NOMO-1 treated with DMSO at 0.1 percent for 48 hours (cell line): Measurements from ENCODE around the gene FAM240A.
A peak's percentile ranks its signal among the peaks of the same experiment; 100 is the strongest.
"Not testable (repeated sequence)": the region's sequence is repeated elsewhere in the genome, so short reads cannot be mapped to it uniquely, and the experiment has no call there.

Experiments
- DNase-seq: peaks from one replicate; lab custom pipeline; 2025; ENCODE audit not compliant: unreplicated experiment; lab: John Stamatoyannopoulos, UW

Gene FAM240A

DNA sequence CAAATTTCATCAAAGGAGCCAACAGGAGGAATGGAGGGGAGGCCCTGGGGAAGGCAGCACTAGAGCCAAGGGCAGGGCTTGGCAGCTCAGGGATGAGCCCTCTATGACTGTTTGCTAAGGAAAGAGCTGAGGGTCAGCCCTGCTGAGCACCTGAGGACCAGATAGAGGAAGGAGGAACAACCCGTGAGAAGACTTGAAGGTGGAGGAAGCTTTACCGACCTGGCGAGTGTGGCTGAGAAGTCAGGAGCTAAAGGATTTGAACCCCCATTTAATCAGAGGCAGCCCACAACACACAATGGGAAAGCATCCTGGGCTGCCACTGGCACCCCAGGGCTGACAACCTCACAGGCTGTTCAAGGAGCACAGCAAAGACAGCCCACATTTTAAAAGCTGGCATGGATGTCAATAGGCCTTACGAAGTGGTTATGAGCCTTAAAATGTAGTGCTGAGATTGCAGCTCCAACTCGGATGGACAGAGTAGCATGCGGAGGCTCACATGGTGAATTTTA is 25.5 kb upstream of the FAM240A start:
- no peak for DNase-seq

DNA sequence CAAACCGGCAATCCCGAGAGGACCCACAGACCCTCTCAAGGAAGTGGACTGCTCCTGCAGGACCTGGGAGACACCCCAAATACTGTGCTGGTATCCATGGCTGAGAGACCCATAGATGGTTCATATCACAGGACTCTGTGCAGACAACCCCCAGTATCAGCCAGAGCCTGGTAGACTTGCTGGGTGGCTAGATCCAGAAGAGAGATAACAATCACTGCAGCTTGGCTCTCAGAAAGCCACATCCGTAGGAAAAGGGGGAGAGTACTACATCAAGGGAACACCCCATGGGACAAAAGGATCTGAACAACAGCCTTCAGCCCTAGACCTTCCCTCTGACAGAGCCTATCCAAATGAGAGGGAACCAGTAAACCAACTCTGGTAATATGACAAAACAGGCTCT is 25.1 kb upstream of the FAM240A start:
- DNase-seq = not testable (repeated sequence)

DNA sequence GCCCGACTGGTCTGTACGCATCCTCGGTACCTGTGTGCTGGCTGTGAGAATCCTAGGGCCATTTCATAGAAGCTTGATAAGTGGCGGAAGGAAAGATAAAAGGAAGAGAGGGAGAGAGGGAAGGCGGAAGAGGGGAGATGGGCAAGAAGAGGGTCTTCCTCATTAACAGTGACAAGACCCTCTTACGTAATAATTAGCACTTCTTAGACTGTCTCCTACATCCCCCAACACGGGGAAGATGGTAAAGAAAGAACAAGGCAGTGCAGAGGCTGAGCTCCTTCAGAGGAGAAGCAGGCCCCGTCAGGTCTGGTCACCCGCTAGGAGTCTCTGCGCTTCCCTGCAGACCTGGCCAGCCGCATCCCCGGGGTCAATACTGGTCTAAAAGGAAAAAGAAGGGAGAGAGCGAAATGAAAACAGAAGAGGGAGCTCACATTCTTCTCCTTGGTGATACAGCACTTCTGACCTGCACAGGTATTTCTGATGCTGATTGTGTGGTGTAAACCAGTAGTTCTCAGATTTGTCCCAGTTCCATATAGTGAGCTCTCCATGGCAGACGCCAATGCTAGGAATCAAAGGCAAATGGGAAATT is 19.0 kb upstream of the FAM240A start:
- DNase-seq = no peak

DNA sequence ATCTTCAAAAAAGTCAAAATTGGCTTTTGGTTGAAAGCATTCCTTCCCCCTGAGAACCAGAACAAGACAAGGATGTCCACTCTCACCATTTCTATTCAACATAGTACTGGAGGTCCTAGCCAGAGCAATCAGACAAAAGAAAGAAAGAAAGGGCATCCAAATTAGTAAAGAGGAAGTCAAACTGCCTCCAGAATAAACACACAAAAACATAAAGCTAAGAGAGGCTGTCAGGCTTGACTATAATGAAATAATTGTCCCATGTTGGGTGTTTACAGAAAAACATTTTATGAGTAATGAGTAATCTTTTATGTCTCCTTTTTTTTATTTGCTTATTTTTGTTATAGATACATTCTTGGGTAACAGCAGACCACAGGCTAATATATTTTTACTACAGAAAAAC is 18.3 kb upstream of the FAM240A start:
- DNase-seq = no peak

DNA sequence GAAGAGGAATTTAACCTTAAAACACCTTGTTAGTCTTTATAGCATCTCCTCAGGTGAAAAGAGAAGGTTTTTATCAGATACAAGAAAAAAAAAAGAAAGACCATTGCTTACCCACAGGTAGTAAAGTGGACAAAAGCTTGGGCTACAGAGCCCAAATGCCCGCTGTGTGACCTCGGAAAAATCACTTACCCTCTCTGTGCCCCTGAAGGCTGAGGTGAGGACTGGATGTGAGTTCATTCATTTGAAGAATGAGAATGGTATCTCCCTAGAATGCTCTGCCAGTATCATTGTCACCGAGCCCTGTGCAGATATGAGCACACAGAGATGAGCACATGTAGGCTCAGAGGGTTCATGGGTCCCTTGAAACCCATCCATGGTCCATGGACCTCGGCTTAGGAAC is 17.6 kb upstream of the FAM240A start:
- no peak for DNase-seq

DNA sequence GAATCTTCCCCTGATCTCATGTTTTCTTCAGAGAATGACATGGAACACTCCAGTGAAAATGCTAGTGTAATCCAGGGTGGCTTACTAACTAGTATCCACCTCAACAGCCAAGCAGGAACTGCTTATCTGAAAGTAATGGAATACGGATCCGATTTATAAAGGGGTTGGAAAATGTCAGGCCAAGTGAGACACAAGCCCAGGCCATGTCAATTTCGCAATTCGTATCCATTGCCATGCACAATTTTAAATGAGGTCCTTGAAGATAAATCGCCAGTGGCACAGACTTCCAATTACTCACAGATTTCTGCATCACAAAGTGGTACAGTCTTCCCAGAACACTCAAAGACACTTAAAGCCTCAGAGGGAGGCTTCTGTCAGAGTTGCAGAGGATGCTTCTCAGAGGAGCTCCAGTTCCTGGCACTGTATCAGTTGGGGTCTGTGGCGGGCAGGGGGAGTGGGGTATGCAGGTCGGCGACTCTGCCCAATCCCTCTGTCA is 16.5 kb upstream of the FAM240A start:
- no peak for DNase-seq

DNA sequence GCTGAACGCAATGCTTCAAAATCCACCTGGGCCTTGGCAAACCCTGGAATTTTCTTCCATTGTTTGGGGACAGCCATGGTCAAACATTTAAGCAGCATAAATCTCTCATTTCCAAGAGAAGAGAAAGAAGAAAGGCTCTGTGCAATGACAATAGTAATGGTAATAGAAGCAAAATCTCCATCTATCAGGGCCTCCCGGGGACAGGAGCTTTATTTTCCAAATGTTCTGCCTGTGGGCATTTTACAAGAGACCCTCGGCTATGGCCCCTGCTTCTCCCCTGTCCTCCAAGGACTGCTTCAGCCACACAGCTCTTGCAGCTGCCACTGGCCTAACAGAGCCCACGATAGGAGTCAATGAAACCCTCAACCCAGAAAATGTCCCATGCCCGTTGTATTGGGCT is 12.7 kb upstream of the FAM240A start:
- no peak for DNase-seq

DNA sequence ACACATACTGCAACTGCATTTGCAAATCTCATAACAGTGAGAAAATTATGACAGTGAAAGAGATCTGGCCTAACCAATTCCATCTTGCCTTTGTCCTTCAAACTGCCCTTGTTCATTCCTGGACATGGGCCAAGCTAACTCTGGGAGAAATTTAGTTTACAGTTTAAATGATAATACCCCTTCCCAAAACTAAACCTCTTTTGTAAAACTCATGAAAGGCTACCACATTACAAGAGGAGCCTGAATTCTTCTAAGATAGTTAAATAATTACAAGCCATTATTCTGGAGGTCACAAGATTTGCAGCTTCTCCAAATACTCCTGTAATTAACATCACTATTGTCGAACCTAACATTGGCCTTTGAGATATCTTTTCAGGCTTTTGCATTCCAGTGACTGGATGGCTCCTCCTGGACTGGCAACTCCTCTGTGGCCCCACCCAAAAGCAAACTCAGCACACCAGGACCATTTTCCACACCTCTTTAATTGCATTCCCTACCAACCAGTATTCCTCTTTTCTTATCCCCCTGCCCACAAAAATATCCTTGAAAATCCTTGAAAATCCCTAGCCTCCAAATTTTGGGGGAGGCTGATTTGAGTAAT is 8.8 kb upstream of the FAM240A start:
- no peak for DNase-seq

DNA sequence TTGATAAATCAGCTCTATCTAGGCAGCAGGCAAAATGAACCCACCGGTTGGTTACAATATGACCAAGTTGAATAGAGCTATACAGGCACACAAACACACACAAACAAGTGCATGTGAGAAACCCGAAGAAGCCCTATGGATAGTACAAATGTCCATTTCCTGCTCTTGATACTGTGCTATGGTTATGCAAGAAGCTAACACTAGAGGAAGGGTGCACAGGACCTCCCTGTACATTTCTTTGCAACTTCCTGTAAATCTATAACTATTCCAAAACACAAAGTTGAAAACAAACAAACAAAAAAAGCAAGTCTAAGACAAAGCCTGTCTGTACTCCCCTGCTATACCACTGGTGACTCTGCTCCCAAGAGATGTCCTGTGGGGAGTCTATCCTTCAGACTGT is 8.2 kb upstream of the FAM240A start:
- DNase-seq = peak; percentile 24

DNA sequence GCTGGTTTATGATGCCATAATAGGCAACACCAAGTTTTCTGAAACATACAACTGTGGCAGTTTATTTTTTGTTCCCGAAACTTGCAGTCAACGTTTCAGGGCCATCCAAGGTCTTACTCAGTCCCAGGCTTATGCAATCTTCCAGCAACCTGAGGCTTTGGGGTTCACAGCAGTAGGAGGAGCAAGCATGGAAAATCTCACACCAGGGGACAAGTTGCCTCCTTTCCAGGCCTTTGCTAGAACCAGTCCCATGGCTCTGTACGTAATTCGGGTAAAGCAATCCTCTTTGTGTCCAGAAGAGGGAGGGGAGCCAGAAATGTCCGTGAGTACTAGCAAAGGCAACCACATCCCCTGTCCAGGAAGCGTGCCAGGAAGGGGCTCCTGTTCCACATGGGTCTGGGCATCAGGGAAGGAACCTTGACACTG is 4.7 kb upstream of the FAM240A start:
- DNase-seq = no peak

DNA sequence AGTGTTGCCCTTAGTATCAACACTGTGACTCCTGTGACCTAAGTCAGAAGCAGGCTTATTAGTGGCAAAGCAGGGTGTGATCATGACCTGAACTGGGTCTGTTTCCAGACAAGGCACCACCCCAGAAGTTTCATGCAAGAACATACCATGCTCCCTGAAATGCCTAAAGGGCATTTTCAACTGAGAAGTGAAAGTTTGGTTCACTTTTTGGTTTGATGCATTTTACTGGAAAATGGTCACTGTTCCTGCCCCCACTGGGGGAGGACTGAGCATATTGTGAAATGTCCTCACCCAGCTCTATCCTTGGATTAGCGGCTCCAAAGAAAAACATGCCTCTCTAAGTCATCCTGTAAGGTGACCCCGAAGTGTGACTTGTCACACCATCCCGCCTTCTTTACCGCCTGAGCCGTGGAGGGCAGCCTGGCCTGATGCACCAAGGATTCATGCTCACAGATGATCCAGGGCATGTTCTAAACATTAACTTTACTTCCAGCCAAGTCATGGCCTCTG is 3.1 kb upstream of the FAM240A start:
- no peak for DNase-seq

DNA sequence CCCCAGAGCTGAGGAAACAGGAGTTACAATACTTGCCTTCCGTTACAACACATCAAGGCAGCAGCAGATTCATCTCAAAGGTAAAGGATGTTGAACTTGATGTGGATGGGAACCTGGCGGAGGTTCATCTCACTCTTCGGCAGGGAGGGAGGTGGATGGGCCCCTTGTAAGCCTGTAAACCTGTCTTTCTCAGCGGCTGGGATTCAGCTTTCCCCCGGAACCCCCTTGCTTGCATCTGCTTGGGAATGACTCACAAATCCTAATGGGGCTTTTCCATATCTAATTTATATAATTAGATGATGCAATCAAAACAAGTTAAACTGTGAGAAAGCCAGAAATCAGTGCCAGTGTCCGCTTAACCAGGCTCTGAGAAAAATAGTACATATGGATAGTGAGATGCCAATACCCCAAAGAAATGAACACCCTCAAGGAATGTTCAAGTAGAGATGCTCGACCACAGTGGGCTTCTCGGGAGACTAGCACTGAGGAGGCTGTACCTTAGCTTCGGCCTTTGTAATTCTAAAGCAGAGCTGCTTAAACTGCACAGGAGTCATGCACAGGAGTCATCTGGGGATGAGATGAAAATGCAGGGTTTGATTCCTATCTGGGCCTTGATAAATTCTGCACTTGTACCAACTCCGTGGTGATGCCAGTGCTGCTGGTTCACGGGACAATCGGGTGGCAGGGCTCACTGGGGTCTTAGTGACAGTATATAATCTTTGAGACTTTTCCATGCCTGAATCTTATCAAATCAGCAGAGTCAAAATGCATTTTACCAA is 2.2 kb upstream of the FAM240A start:
- no peak for DNase-seq

DNA sequence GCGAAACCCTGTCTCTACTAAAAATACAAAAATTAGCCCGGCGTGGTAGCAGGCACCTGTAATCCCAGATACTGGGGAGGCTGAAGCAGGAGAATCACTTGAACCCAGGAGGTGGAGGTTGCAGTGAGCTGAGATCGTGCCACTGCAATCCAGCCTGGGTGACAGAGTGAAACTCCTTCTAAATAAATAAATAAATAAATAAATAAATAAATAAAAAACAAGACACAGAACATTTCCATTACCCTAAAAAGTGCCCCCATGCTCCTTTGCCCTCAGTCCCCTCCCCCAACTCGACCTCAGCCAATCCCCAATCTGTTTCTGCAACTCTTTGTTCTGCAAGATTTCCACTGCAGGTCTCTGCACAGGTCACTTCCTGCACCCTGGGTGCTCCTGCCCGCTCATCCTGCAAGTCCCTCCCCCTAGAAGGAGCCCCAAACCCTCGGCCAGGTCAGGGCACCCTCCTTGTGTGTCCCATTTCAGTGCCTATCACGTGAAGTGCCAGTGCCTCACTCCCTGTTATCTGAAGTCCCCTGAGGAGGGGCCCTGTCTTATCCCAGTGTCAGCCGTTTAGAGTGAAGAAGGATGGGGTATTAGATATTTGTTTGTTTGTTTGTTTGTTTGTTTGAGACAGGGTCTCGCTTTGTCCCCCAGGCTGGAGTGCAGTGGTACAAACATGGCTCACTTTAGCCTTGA is 1.1 kb downstream of the FAM240A start:
- no peak for DNase-seq

DNA sequence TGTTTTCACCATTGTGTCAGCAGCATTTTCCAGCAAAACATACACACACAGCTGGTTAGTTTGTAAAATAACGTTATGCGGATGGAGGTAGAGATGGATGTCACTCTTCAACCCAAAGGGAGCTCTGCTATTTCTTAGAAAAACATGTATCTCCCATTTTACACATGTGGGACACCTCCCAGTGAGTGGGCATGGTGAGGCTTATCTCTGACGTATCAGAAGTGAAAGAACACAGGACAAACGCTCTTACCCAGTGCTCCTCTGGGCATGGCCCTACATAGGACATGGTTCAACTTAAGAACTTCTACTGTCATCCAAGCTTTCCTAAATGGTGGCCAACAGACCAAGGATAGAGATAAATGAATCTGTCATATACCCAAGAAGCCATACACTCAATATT is 2.1 kb downstream of the FAM240A start:
- no peak for DNase-seq

DNA sequence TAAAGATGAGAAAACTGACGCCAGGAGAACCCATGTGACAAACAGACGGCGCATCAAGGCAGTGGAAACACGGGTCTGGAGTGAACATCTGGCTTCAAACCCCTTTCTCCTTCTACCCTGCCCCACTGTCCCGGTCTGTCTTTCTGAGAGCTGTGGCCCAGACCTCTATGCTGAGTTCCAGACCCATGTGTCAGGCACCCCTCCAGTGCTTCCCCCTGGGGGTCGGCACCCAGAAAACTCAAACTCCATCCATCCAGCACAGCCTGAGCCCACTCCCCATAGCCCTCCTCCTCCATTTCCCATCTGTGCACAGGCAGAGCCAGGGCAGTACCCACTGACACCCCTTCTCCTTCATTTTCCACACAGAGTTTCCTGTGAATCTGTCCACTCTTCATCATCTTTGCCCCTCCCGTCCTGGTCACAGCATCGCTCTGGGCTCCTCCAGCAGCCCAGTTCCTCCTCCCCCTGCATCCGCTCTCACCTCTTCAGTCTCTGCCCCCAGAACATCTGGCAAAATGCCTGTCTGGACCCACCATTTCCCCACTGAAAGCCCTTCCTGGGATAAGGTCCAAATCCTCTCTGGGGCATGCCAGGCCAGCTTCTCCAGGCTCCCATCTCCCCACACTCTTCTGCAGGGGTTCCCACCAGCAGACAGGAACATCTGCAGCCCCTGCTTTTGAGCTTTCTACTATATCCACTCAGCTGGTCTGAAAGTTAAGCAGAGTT is 2.9 kb downstream of the FAM240A start:
- no peak for DNase-seq

DNA sequence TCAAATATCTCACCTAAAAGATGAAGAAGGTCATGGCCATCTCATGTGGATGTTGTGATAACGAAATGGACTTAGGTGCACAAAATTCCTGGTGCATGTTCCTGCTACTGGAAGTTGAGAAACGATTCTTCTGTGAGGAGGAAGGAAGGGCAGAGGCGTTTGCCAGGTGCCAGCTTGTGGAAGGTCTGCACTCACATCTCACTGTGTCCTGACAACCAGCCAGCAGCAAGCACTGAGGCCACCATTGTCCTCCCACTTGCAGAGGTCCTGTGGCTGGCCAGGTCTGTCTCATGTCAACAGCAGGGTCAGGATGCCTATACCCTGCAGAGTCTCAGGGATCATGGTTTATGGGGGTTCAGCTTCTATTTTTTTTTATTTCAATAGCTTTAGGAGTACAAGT is 3.7 kb downstream of the FAM240A start:
- DNase-seq = no peak

DNA sequence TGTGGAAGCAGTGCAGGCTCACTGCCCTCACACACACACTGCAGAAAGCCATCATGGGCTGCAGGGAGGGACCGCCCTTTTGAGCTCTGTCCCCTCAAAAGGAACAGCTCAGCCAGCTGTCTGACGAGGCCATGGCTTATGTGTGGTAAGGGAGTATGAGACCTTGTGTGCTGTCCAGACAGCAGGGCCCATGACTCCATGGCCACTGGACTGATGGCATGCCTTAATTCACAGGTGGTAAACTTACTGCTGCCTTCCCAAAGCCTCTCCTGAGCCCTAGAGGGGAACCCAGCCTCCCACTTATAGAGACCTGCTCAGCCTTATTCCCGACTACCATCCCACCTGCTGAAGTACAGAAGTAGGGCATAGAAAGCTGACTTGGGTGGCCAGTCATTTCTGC is 5.6 kb downstream of the FAM240A start:
- no peak for DNase-seq

DNA sequence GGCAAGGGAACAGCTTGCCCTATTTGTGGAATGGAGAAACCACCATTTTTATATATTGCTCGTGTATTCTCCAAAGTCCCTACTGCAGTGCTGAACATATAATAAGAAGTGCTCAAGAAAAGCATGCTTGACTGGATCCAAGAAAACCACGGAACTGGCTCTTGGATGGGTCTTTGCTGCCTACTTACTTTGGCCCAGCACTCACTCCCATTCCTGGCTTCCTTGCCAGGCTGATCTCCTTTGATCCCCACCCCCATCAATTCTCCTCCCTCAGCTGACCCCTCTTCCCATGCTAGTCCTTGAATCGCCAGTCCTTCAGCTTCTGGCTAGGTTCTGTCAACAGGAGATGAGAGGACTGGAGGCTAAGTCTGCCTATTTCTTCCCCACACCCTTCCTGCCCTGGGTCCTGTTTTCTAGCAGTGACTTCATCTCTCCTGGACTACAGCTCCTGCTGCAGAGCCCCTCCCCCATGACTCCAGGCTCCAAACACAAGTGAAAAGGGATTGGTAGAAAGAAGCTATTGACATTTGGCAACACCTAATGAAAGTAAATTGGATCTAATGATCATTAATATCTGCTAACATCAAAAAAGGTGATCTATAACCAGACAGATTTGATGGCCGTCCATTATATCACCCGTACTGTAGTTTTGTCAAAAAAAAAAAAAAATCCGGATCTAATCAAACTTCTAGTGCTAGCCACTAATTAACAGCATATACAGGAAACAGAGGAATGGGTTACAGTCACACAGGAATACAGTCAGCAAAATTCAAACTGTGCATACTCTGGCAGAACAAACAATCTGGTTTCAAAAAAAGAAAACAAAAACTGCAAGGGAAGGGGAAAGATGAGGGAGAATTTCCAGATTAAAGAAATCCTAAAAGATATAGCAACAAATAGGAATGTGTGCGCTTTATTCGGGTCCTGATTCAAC is 7.8 kb downstream of the FAM240A start:
- no peak for DNase-seq

DNA sequence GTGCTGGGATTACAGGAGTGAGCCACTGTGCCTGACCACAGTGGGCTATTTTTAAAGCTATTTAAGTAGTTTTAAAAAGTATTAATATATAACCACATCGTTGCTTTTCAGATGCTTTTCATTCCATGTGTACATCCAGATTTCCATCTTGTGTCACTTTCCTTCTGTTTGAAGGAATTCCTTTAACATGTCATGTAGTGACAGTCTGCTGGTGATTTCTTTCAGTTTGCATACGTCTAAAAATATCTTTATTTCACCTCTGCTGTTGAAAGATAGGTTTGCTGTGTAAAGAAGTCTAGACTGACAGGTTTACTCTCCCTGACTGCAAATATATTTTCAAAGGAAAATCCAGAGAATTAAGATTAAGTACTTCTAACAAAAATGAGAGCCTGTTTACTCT is 12.2 kb downstream of the FAM240A start:
- no peak for DNase-seq
